HG02943 (cell line): Measurements from ENCODE around the gene ADNP2.

ENCODE experiments used
- ATAC-seq: cut with Tn5 transposase; IDR thresholded peaks from one replicate; pipeline ENCODE4 v1.9.1; 2021; ENCODE audit warnings: mild to moderate bottlenecking, low read depth, moderate library complexity; ENCODE audit not compliant: unreplicated experiment

Gene ADNP2

GRCh38 chr18:80169607-80170006 is 60.5 kb downstream of the ADNP2 start:
- ATAC-seq: no peak

DNA sequence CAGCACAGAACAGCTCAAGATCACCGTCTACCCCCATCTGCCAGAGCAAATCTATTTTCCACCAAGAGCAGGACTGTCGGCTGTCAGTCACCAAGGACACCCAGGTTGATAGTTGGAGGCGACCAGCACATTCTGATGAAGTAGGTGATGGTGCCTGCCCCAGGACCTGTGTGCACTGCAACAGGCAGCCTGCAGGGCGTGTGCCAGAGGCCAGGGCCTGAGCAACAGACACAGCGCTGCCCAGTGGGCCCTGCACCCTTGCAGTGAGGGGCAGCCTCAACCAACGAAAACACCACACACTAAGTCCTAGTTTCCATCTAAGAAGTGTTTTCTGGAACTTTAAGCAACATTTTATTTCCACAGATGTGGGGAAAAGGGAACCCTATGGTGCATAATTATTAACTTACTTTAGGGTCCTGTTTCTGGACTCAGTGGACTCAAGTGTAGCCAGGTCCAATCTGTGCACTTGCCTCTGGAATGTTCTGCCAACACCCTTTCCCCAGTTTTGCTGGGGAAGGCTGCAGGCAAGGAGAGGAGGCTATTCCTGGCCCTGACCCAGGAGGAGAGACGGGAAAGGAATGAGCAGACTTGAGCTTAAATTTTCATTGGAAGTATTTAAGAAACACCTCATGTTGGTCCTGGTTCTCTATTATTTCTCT is 61.5 kb downstream of the ADNP2 start:
- ATAC-seq: no peak

- ATAC-seq: no peak
These were observed 62.2 kb downstream of the ADNP2 start for GRCh38 chr18:80171054-80171872.

GRCh38 chr18:80172056-80172455 is 63.0 kb downstream of the ADNP2 start:
- no peak for ATAC-seq

DNA sequence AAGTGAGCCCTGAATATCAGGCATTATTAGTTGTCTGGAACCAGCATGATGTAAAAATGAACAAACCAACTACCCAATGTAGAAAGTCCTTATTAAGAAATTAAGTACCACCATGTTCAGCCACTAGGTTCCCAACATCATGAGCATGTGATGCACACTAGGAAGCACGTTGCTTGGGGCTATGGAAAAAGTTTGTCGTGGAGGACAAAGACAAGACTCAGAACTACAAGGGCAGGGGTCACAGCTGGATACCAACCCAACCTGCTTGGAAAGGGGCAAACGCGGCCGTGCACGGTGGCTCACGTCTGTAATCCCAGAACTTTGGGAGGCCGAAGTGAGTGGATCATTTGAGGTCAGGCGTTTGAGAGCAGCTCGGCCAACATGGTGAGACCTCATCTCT is 64.0 kb downstream of the ADNP2 start:
- ATAC-seq: no peak

DNA sequence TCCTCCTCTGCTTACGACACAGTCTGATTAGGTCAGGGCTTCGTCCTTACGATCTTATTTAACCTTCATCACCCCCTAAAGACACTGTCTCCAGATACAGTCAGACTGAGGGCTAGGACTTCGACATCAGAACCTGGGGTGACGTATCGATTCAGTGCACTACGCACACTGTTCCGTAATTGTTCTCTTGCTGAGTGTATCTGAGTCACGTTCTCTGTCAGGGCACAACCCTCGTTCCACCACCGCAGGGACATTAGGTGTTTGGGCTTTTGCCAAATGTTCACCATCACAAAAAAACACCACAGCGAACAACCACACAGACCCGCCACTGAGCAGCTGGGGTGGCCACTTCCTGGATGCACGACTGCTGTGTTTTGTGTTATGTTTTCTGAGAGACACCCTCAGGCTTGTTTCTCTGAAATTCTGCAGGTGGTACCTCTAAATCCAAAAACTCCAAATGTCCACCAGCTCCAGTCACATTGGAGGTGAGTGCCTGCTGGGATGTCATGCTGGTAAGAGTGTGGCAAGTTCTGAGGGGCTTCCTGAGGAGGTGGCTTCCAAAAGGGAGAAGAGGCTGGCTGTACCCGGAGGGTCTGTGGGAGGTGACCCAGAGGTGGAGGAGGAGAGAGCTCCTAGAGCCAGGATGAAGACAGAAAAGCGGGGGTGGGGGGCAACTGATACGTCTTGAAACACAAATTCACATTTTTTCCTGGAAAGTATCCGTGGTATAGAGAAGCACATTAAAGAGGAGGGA is 66.6 kb downstream of the ADNP2 start:
- no peak for ATAC-seq

DNA sequence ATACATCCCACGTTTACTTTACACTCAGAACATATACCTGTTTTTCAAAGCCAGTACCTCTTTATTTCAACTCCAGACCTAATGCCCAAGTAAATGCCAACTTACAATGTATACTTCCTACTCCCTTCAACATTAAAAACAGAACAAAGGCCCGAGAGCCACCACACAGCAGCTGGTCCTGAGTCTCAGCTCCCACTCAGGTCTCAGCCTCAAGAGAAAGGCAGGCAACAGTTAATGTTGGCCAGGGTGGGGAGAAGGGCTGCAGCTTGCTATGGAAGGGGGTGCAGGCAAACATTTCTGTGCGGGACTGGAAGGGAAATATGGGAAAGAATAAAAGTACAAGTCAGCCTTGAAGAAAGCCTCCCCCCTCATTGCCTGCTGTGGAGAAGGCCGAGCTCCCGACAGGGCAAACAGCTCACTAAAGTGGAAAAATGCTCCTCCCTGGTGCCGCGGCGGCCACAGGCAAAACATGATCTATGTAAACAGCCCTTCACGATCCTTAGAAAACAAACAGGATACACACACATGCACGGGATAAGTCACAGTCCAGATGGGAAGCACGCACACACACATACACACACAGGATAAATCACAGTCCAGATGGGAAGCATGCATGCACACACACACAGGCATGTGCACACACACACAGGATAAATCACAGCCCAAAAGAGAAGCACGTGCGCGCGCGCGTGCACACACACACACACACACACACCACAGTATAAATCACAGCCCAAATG is 67.4 kb downstream of the ADNP2 start:
- no peak for ATAC-seq

DNA sequence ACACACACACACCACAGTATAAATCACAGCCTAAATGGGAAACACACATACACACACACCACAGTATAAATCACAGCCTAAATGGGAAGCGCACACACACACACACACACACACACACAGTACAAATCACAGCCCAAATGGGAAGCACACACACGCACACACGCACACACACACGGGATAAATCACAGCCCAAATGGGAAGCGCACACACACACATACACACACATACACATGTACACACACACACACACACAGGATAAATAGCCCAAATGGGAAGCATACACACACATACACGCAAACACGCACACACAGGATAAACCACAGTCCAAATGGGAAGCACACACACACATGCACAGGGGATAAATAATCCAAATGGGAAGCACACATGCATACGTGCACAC is 68.1 kb downstream of the ADNP2 start:
- no peak for ATAC-seq

DNA sequence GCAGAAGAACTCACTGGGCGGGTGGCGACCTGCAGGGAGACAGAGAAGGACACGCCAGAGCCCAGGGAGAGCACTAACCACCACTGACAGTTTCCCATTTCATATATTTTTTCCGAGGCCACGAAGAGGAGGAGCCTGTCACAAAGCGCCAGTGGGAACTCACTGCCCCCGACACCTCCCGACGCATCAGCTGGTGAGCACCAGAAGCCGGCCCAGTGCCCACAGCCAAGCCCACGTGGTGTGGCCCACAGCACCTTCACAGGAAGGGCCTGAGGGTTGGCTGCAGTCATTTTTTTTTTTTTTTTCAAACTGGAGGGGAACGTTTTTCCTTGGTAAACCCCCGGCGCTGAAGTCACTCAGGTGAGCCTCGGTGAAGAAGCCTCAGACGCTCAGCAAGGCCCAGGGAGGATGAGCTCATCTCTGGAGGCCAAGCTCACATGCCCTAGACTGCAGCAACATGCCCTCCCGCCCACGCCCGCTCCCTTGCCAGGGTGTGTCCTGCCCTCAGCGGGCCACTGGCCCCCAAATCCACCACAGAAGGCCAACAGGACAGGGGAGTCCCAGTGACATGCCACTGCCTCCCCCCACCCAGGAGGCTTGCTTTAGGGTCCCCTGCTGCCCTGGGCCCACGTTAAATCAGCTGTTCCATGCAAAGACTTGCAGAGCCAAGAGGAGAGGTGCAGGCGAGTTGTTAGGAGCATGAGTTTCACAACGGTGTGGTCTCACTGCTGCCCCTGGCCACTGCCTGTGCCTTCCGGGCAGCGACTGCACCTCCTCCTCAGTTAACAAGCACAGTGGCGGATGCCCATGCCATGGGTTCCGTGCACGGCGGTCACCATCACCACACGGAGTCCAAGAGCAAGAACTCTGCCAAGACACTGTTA is 70.1 kb downstream of the ADNP2 start:
- no peak for ATAC-seq

- no peak for ATAC-seq
These were observed 70.9 kb downstream of the ADNP2 start for GRCh38 chr18:80179857-80180558.

GRCh38 chr18:80180778-80181564 is 71.9 kb downstream of the ADNP2 start:
- ATAC-seq: no peak

GRCh38 chr18:80181642-80182461 is 72.8 kb downstream of the ADNP2 start:
- ATAC-seq: no peak

GRCh38 chr18:80182855-80183254 is 73.8 kb downstream of the ADNP2 start:
- no peak for ATAC-seq

DNA sequence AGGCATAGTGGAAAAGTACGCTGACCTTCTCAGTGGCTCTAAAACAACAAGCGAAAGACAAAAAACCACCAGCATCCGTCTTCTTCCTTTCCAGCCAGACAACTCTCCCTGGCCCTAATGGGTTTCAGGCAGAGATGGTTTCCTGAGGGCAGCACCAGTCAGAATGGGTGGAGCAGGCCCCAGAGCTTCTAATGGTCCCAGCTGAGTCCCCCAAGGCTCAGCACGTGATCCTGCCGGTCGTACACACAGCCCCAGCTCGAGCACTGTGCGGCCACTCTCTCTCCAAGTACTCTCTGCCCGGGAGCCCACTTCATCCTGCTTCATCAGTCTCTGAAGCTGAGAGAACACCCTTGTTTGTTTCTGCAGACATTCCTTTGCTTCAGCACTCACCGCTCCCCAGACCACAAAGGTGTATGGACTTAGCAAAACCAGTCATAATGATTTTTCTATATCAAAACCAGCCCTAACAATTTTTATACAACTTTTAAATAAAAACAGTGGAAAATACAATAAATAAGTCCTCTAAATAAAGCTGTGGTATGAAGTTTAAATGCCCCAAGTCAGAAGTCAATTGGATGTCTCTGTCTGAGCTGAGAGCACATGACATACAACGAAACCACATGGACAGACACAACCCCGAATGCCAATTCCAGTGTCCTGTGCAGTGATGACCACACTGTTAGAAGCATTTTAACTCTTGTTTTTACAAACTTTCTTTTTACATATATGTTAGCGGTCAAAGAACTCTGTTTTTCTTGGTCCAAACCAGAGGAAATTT is 74.4 kb downstream of the ADNP2 start:
- ATAC-seq: no peak

- no peak for ATAC-seq
These were observed 75.2 kb downstream of the ADNP2 start for GRCh38 chr18:80184243-80184772.

DNA sequence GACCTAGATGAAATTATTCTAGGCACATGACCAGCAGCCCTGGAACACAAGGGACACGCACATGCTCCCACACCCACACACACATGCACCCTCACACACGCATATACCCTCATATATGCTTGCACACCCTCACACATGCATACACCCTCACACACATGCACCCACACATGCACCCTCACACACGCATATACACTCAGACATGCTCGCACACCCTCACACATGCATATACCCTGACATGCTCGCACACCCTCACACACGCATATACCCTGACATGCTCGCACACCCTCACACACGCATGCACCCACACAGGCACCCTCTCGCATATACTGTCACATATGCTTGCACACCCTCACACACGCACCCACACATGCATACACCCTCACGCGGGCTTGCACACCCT is 76.5 kb downstream of the ADNP2 start:
- ATAC-seq: no peak
